VCaP (cell line): ENCODE data around the gene KCNJ4.
"Not testable (repeated sequence)": the region's sequence is repeated elsewhere in the genome, so short reads cannot be mapped to it uniquely, and the experiment has no call there.

Source experiments
- H3K27ac ChIP-seq: fragments of 450-650 bp; 2 replicates; pipeline ENCODE4 v1.5.1; 2017
- CTCF ChIP-seq: fragments of 450-650 bp; conservative IDR thresholded peaks from 2 replicates; pipeline ENCODE4 v1.5.1; 2017; ENCODE audit warnings: mild to moderate bottlenecking, moderate library complexity

The KCNJ4 gene

GRCh38 chr22:38401336-38402084 lies 53.5 kb downstream of the KCNJ4 start:
- H3K27ac ChIP-seq, result peak overlapping the region; percentile 66
- no peak for TF ChIP-seq CTCF

GRCh38 chr22:38400256-38400655 lies 54.7 kb downstream of the KCNJ4 start:
- H3K27ac ChIP-seq, result peak overlapping the region; percentile 66

GRCh38 chr22:38398609-38399461 lies 56.2 kb downstream of the KCNJ4 start:
- peak overlapping the region; percentile 66 for H3K27ac ChIP-seq
- no peak for TF ChIP-seq CTCF

GRCh38 chr22:38398181-38398608 lies 56.8 kb downstream of the KCNJ4 start:
- peak overlapping the region; percentile 66 for H3K27ac ChIP-seq

GRCh38 chr22:38397189-38398085 lies 57.6 kb downstream of the KCNJ4 start:
- H3K27ac ChIP-seq, result peak overlapping the region; percentile 66

GRCh38 chr22:38396440-38397069 lies 58.4 kb downstream of the KCNJ4 start:
- not testable (repeated sequence) for H3K27ac ChIP-seq

More at GRCh38 chr22:38397189-38398085, 57.6 kb downstream of the KCNJ4 start:
- TF ChIP-seq CTCF, result no peak

GRCh38 chr22:38395944-38396343 lies 59.1 kb downstream of the KCNJ4 start:
- not testable (repeated sequence) for H3K27ac ChIP-seq

- not testable (repeated sequence) for H3K27ac ChIP-seq
Measured at GRCh38 chr22:38394929-38395624, 59.9 kb downstream of the KCNJ4 start.

- H3K27ac ChIP-seq, result not testable (repeated sequence)
Measured at GRCh38 chr22:38389428-38389818, 65.6 kb downstream of the KCNJ4 start.

- not testable (repeated sequence) for H3K27ac ChIP-seq
Measured at GRCh38 chr22:38388506-38389427, 66.2 kb downstream of the KCNJ4 start.

- H3K27ac ChIP-seq, result not testable (repeated sequence)
Measured at GRCh38 chr22:38386918-38387317, 68.1 kb downstream of the KCNJ4 start.
